K562 (cell line): Measurements from ENCODE around the gene CTPS1. TPM values are rescaled to one million over a fixed set of nuclear protein-coding genes. Genes with fewer than 3 reads are reported as not detected.
A peak's percentile ranks its signal among the peaks of the same experiment; 100 is the strongest.

Experiments used
- CAMTA2 ChIP-seq: fragments of 250-450 bp; sonication (Bioruptor Pico); conservative IDR thresholded peaks from 2 replicates; pipeline ENCODE4 v1.5.1; 2022
- CEBPZ ChIP-seq: fragments of 150-350 bp; IDR thresholded peaks from 2 replicates; pipeline ENCODE4 v1.6.1; 2014; ENCODE audit warnings: low read depth, mild to moderate bottlenecking, low read length, borderline replicate concordance
- ELK1 ChIP-seq: sonication (generic); formaldehyde crosslinking; IDR thresholded peaks from 2 replicates; pipeline ENCODE4 v1.8.1; 2022; ENCODE audit warnings: missing genetic modification reagents
- GTF2E2 ChIP-seq: fragments of 200-800 bp; sonication (Bioruptor generic); IDR thresholded peaks from 2 replicates; pipeline ENCODE4 v1.6.1; 2016; ENCODE audit warnings: missing genetic modification characterization, missing compliant biosample characterization
- HDAC1 ChIP-seq, 2 experiments: fragments of 450-650 bp; IDR thresholded peaks; 2 replicates each; pipeline ENCODE4 v1.6.1; 2016 to 2017; ENCODE audit warnings: inconsistent platforms in 1 of 2, mild to moderate bottlenecking in 1 of 2, moderate library complexity in 1 of 2
- KAT7 ChIP-seq: sonication (generic); formaldehyde crosslinking; IDR thresholded peaks from 2 replicates; pipeline ENCODE4 v1.8.0; 2022; ENCODE audit warnings: missing genetic modification reagents, mild to moderate bottlenecking, borderline replicate concordance
- MAFG ChIP-seq: fragments of 450-650 bp; conservative IDR thresholded peaks from 2 replicates; pipeline ENCODE4 v1.6.1; 2016; ENCODE audit warnings: missing genetic modification characterization, missing compliant biosample characterization
- NELFE ChIP-seq: IDR thresholded peaks from 2 replicates; pipeline ENCODE4 v1.6.1; 2011; ENCODE audit warnings: mild to moderate bottlenecking; ENCODE audit not compliant: insufficient read depth, insufficient read length
- NKRF ChIP-seq: fragments of 450-650 bp; IDR thresholded peaks from 2 replicates; pipeline ENCODE4 v1.6.1; 2016; ENCODE audit warnings: borderline replicate concordance
- PHF20 ChIP-seq: fragments of 450-650 bp; IDR thresholded peaks from 2 replicates; pipeline ENCODE4 v1.6.1; 2018; ENCODE audit not compliant: partially characterized antibody
- POLR2A ChIP-seq: fragments of 450-650 bp; conservative IDR thresholded peaks from 2 replicates; pipeline ENCODE4 v1.6.1; 2016
- POLR2AphosphoS2 ChIP-seq: IDR thresholded peaks from 2 replicates; pipeline ENCODE4 v1.6.1; 2012; ENCODE audit warnings: low read length, improper control_type of control experiment
- POU5F1 ChIP-seq: fragments of 150-350 bp; IDR thresholded peaks from 2 replicates; pipeline ENCODE4 v1.6.1; 2014; ENCODE audit warnings: borderline replicate concordance, low read length, low read depth, mild to moderate bottlenecking; ENCODE audit not compliant: partially characterized antibody
- RAD21 ChIP-seq, 2 experiments: fragments of 250-450 bp in 1 of 2; fragments of 450-650 bp in 1 of 2; sonication (Bioruptor Pico) in 1 of 2; formaldehyde crosslinking in 1 of 2; IDR thresholded peaks in 1 of 2; conservative IDR thresholded peaks in 1 of 2; 2 replicates each; pipeline versions ENCODE4 v1.4.0 to v1.8.0; 2020 to 2022; ENCODE audit warnings: mild to moderate bottlenecking in 2 of 2, moderate library complexity in 1 of 2
- RBM25 ChIP-seq: fragments of 200-400 bp; formaldehyde crosslinking; IDR thresholded peaks from 2 replicates; pipeline ENCODE4 v1.6.1; 2018; ENCODE audit warnings: low read length, low read depth, moderate library complexity; ENCODE audit not compliant: severe bottlenecking
- SRSF9 ChIP-seq: fragments of 200-400 bp; formaldehyde crosslinking; IDR thresholded peaks from 2 replicates; pipeline ENCODE4 v1.6.1; 2017; ENCODE audit warnings: low read depth, low read length, borderline replicate concordance
- THAP7 ChIP-seq: fragments of 250-450 bp; sonication (Bioruptor Pico); IDR thresholded peaks from 2 replicates; pipeline ENCODE4 v1.5.0; 2021
- TSC22D4 ChIP-seq: fragments of 450-650 bp; IDR thresholded peaks from 2 replicates; pipeline ENCODE4 v1.6.1; 2016; ENCODE audit warnings: missing genetic modification characterization, missing biosample characterization, control low read depth
- ZC3H11A ChIP-seq: IDR thresholded peaks from 2 replicates; pipeline ENCODE4 v1.6.1; 2012; ENCODE audit warnings: low read depth, low read length, improper control_type of control experiment
- ZNF444 ChIP-seq: fragments of 250-450 bp; sonication (Bioruptor Pico); IDR thresholded peaks from 2 replicates; pipeline ENCODE4 v1.4.0; 2020; ENCODE audit warnings: mild to moderate bottlenecking, moderate library complexity
- ZNF76 ChIP-seq: fragments of 250-450 bp; sonication (Bioruptor Pico); IDR thresholded peaks from 2 replicates; pipeline ENCODE4 v1.4.0; 2020; ENCODE audit warnings: mild to moderate bottlenecking, moderate library complexity, borderline replicate concordance
- polyA plus RNA-seq, 8 experiments: library from polyadenylated mRNA; depleted of rRNA in 4 of 8; stranded (reverse) in 5 of 8; unstranded in 3 of 8; fragments of >200 nt; fragmentation: Nextera tagmentation in 2 of 8; fragmentation: Illumina TruSeq in 1 of 8; extraction: Ambion mirVana in 2 of 8; extraction: Trizol in 1 of 8; gene quantifications; 2 replicates each; pipeline versions ENCODE4 v1.2.1 to v1.2.3, GENCODE V29; 2011 to 2014; ENCODE audit warnings: inconsistent platforms in 1 of 8, missing spikeins in 1 of 8
- total RNA-seq, 7 experiments: library from RNA; depleted of rRNA in 6 of 7; stranded (reverse); fragments of >200 nt in 6 of 7; fragmentation: Illumina TruSeq in 2 of 7; extraction: Trizol in 2 of 7; gene quantifications; 2 replicates each; pipeline versions ENCODE4 v1.2.1 to v1.2.3, GENCODE V29; 2011 to 2021; ENCODE audit warnings: low replicate concordance in 1 of 7

The CTPS1 gene
- total and polyA plus RNA-seq, 9 of the 15 experiments (the other 6 are each of a cell fraction or from before 2014, with no cell fraction given): 44.4 to 164 (median 87.7) TPM

GRCh38 chr1:40979241-40980067 lies at the start of gene CTPS1 (continued):
- TF ChIP-seq CAMTA2 (CRISPR knock-in tag) (no peak), ZNF444 (CRISPR knock-in tag) (no peak), POU5F1 (no peak), THAP7 (CRISPR knock-in tag) (peak; percentile 55; the same call in 1 of the 2 replicates), MAFG (tag) (no peak), KAT7 (CRISPR knock-in tag) (peak; percentile 80), ELK1 (CRISPR knock-in tag) (no peak), TSC22D4 (tag) (no peak), SRSF9 (no peak), POLR2AphosphoS2 (no peak; the same call in 1 of the 2 replicates), RBM25 (peak; percentile 100), ZNF76 (CRISPR knock-in tag) (no peak), NKRF (peak; percentile 80; the same call in 1 of the 2 replicates), CEBPZ (peak; percentile 62; the same call in 1 of the 2 replicates), NELFE (no peak), HDAC1 (IDR thresholded peaks at IDR 0.05) (peak in 1 of 2 experiments; percentile 69; a peak in 2 of 4 replicates), PHF20 (peak; percentile 66), RAD21 (CRISPR knock-in tag; conservative IDR thresholded peaks at IDR 0.05 in 1 of 2, IDR thresholded peaks at IDR 0.05 in 1 of 2) (no peak), POLR2A (peak; percentile 97), GTF2E2 (tag) (peak; percentile 93; the same call in 1 of the 2 replicates), ZC3H11A (no peak)
